Memory B cell (primary cell): ENCODE results near the gene ARHGAP25.
A peak's percentile ranks its signal among the peaks of the same experiment; 100 is the strongest.

Experiments used
- ATAC-seq: fragments of 150-1000 bp; cut with Tn5 transposase; 2 replicates; pipeline ENCODE4 v1.10.0; 2021; ENCODE audit warnings: low read depth, mild to moderate bottlenecking, moderate library complexity
- DNase-seq, 2 donors: peaks; one replicate each; pipeline ENCODE4 v3.0.0; 2022; ENCODE audit warnings: low spot score in 2 of 2
- H3K27ac Mint-ChIP-seq: one replicate; pipeline ENCODE4 v1.8.0; 2022; ENCODE audit warnings: mild to moderate bottlenecking, moderate library complexity, mixed read lengths
- H3K27me3 Mint-ChIP-seq: one replicate; pipeline ENCODE4 v1.8.0; 2022; ENCODE audit warnings: mixed read lengths
- H3K36me3 Mint-ChIP-seq: one replicate; pipeline ENCODE4 v1.8.0; 2022; ENCODE audit warnings: mild to moderate bottlenecking, mixed read lengths
- H3K4me1 Mint-ChIP-seq: one replicate; pipeline ENCODE4 v1.8.0; 2022; ENCODE audit warnings: mixed read lengths
- H3K4me3 Mint-ChIP-seq: one replicate; pipeline ENCODE4 v1.8.0; 2022; ENCODE audit warnings: mild to moderate bottlenecking, moderate library complexity, mixed read lengths
- H3K9me3 Mint-ChIP-seq: one replicate; pipeline ENCODE4 v1.8.0; 2022; ENCODE audit warnings: mixed read lengths

The ARHGAP25 gene

GRCh38 chr2:68756178-68756577 lies 21.6 kb downstream of the ARHGAP25 start:
- ATAC-seq = no peak
- Mint-ChIP-seq H3K27me3 (no peaks in the 10 kb centered on the region), H3K9me3 (peaks cover 8% of the 10 kb centered on the region), H3K36me3 (peaks cover 32% of the 10 kb centered on the region), H3K27ac (peak overlapping the region; percentile 74), H3K4me3 (no peak overlapping the region), H3K4me1 (peaks cover 48% of the 10 kb centered on the region)
- DNase-seq = peak in 1 of 2 donors; percentile 8

GRCh38 chr2:68757081-68757480 lies 22.5 kb downstream of the ARHGAP25 start:
- no peak for ATAC-seq
- H3K4me3 Mint-ChIP-seq = no peak overlapping the region
- peaks cover 47% of the 10 kb centered on the region for H3K4me1 Mint-ChIP-seq
- no peak for DNase-seq
- H3K36me3 Mint-ChIP-seq = peaks cover 32% of the 10 kb centered on the region
- H3K27me3 Mint-ChIP-seq = no peaks in the 10 kb centered on the region
- H3K9me3 Mint-ChIP-seq = peaks cover 8% of the 10 kb centered on the region
- H3K27ac Mint-ChIP-seq = peak overlapping the region; percentile 74

DNA sequence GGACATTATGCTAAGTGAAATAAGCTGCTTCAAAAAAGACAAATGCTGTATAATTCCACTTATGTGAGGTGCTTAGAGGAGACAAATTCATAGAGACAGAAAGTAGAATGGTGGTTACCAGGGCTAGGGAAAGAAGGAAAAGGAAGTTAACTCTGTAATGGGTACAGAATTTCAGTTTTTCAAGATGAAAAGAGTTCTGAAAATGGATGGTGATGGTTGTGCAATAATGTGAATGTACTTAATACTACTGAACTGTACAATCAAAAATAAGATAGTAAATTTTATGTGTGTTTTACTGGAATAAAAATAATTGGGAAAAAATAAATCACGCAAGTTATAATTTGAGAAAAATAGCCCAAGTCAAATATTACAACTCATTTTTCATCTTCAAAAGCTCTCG lies 27.5 kb downstream of the ARHGAP25 start:
- ATAC-seq = no peak
- Mint-ChIP-seq H3K27me3 (no peaks in the 10 kb centered on the region), H3K27ac (peak overlapping the region; percentile 92), H3K9me3 (no peaks in the 10 kb centered on the region), H3K36me3 (peaks cover 10% of the 10 kb centered on the region), H3K4me3 (peak overlapping the region; percentile 67), H3K4me1 (peaks cover 60% of the 10 kb centered on the region)
- no peak for DNase-seq

DNA sequence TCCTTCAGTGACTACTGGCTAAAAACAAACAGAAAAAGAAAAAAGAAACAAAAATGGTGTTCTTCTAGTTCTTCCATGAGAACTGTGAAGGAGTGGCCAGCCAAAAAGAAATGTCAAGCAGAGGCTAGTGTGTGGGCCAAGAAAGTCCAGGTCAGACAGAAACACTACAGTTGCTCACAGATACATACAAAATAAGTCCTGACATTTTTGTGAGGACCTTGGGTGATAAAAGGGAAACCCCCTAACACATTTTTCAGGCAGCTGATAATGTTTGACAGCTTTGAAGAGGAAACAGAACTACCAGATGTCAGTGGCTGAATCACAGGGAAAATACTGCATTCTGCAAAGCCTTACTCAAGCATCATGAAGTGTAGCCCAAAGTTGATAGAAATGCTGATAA lies 28.1 kb downstream of the ARHGAP25 start:
- peaks cover 8% of the 10 kb centered on the region for H3K36me3 Mint-ChIP-seq
- no peaks in the 10 kb centered on the region for H3K9me3 Mint-ChIP-seq
- ATAC-seq (peak; percentile 69), DNase-seq (peak; percentile 21 to 57)
- no peaks in the 10 kb centered on the region for H3K27me3 Mint-ChIP-seq
- H3K4me1 Mint-ChIP-seq = peaks cover 66% of the 10 kb centered on the region
- H3K4me3 Mint-ChIP-seq = peak overlapping the region; percentile 45
- H3K27ac Mint-ChIP-seq = peak overlapping the region; percentile 92

DNA sequence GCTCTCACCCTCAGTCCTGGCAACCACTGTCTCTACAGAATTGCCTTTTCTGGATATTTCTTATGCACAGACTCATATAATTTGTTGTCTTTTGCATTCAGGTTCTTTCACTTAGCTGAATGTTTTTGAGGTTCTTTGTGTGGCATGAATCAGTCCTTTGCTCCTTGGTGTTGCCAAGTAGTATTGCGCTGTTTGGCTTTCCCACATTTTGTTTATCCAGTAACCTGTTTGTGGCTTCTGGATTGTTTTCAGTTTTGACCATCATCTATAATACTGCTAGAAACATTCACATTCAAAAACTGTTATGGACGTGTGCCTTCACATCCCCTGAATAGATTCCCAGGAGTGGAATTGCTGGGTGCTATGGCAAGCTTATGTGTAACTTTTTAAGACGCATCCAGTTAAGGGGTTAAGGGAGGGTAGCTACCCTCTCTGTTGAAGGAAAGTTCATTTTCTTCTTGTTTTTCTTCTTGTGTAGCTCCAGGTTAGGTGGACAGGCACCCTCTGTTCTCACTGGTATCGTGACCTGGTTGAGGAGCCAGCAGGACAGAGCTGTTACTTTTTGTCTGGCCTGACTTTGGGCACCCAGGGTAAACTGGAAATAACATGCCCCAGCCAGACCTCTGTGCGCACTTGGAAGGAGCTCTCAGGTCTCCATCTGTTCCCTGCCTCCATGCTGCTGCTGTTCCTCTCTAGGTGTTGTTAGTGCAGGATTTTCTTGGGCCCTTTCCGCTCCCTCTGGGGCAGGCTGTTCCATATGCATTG lies 29.6 kb downstream of the ARHGAP25 start:
- Mint-ChIP-seq H3K9me3 (no peaks in the 10 kb centered on the region), H3K27me3 (no peaks in the 10 kb centered on the region), H3K4me1 (peaks cover 69% of the 10 kb centered on the region), H3K27ac (peak overlapping the region; percentile 96), H3K4me3 (peak overlapping the region; percentile 86), H3K36me3 (peaks cover 2% of the 10 kb centered on the region)
- DNase-seq = no peak
- ATAC-seq = no peak

- peak overlapping the region; percentile 96 for H3K27ac Mint-ChIP-seq
- peaks cover 71% of the 10 kb centered on the region for H3K4me1 Mint-ChIP-seq
- no peaks in the 10 kb centered on the region for H3K27me3 Mint-ChIP-seq
- H3K4me3 Mint-ChIP-seq = peak overlapping the region; percentile 86
- H3K9me3 Mint-ChIP-seq = no peaks in the 10 kb centered on the region
- peaks cover 2% of the 10 kb centered on the region for H3K36me3 Mint-ChIP-seq
- ATAC-seq = no peak
- DNase-seq = no peak
Measured at GRCh38 chr2:68764806-68765311, 30.2 kb downstream of the ARHGAP25 start.

- peaks cover under 1% of the 10 kb centered on the region for H3K36me3 Mint-ChIP-seq
- ATAC-seq = no peak
- peaks cover 75% of the 10 kb centered on the region for H3K4me1 Mint-ChIP-seq
- DNase-seq = no peak
- peak overlapping the region; percentile 52 for H3K4me3 Mint-ChIP-seq
- no peaks in the 10 kb centered on the region for H3K9me3 Mint-ChIP-seq
- peak overlapping the region; percentile 96 for H3K27ac Mint-ChIP-seq
- H3K27me3 Mint-ChIP-seq = no peaks in the 10 kb centered on the region
Measured at GRCh38 chr2:68765739-68766375, 31.2 kb downstream of the ARHGAP25 start.

DNA sequence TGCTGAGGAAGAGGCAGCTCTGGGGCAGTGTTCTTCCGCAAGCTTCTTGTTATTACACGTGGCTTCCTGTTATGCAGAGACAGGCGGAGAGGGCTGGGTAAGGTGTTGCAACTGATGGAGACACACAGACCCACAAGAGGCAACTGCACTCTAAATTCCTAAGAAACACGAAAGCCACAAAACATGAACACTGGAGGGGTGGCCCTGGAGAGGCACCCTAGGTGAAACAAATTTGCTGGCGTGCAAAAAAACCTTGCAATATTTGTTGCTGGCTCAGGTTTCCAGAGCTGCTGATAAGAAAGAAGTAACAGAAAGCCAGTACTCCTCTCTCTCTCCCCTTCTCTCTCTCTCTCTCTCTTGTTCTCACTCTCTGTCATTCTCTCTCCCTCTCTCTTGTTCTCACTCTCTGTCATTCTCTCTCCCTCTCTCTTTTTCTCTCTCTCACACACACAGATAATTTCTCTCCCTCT lies 31.8 kb downstream of the ARHGAP25 start:
- Mint-ChIP-seq H3K9me3 (no peaks in the 10 kb centered on the region), H3K27ac (peak overlapping the region; percentile 96), H3K27me3 (no peaks in the 10 kb centered on the region), H3K4me3 (peak overlapping the region; percentile 52), H3K36me3 (no peaks in the 10 kb centered on the region), H3K4me1 (peaks cover 75% of the 10 kb centered on the region)
- DNase-seq (no peak), ATAC-seq (peak; percentile 52)

- no peaks in the 10 kb centered on the region for H3K36me3 Mint-ChIP-seq
Measured at GRCh38 chr2:68767031-68767961, 32.7 kb downstream of the ARHGAP25 start.

GRCh38 chr2:68767996-68768395 lies 33.4 kb downstream of the ARHGAP25 start:
- peak overlapping the region; percentile 96 for H3K27ac Mint-ChIP-seq
- H3K9me3 Mint-ChIP-seq = no peaks in the 10 kb centered on the region
- DNase-seq (no peak), ATAC-seq (no peak)
- H3K4me3 Mint-ChIP-seq = peak overlapping the region; percentile 52
- H3K27me3 Mint-ChIP-seq = no peaks in the 10 kb centered on the region
- peaks cover 78% of the 10 kb centered on the region for H3K4me1 Mint-ChIP-seq
- H3K36me3 Mint-ChIP-seq = no peaks in the 10 kb centered on the region

More at GRCh38 chr2:68767031-68767961, 32.7 kb downstream of the ARHGAP25 start:
- DNase-seq = no peak
- peak; percentile 49 for ATAC-seq
- Mint-ChIP-seq H3K9me3 (no peaks in the 10 kb centered on the region), H3K4me3 (peak overlapping the region; percentile 52), H3K4me1 (peaks cover 78% of the 10 kb centered on the region), H3K27ac (peak overlapping the region; percentile 96), H3K27me3 (no peaks in the 10 kb centered on the region)

DNA sequence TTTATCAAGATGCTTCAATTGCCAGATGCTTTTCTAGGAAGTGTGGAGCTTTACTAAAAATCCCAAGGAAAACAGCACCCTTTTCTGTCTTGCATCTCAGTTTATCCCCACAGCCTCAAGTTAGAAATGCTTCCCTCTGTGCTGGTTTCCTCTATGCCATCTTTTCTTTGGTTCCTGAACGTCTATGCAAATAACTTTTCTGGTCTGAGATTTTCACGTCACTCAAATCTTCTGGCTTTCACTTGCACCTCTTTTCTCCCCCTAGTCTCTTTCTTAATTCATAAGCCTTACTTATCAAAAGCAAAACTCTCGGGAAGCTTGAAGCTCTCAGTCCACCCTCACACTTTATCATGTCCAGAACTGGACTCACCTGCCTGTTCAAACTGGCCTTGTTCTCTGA lies 33.9 kb downstream of the ARHGAP25 start:
- Mint-ChIP-seq H3K4me3 (peak overlapping the region; percentile 77), H3K36me3 (no peaks in the 10 kb centered on the region), H3K27ac (peak overlapping the region; percentile 96), H3K27me3 (no peaks in the 10 kb centered on the region), H3K9me3 (no peaks in the 10 kb centered on the region), H3K4me1 (peaks cover 80% of the 10 kb centered on the region)
- DNase-seq = no peak
- peak; percentile 36 for ATAC-seq

GRCh38 chr2:68768951-68769350 lies 34.3 kb downstream of the ARHGAP25 start:
- peak overlapping the region; percentile 77 for H3K4me3 Mint-ChIP-seq
- H3K9me3 Mint-ChIP-seq = no peaks in the 10 kb centered on the region
- ATAC-seq = no peak
- H3K36me3 Mint-ChIP-seq = no peaks in the 10 kb centered on the region
- no peak for DNase-seq
- H3K27me3 Mint-ChIP-seq = no peaks in the 10 kb centered on the region
- peak overlapping the region; percentile 96 for H3K27ac Mint-ChIP-seq
- H3K4me1 Mint-ChIP-seq = peaks cover 85% of the 10 kb centered on the region

- H3K27me3 Mint-ChIP-seq = no peaks in the 10 kb centered on the region
- H3K4me1 Mint-ChIP-seq = peaks cover 83% of the 10 kb centered on the region
- peak overlapping the region; percentile 96 for H3K27ac Mint-ChIP-seq
- ATAC-seq = no peak
- no peaks in the 10 kb centered on the region for H3K9me3 Mint-ChIP-seq
- H3K4me3 Mint-ChIP-seq = peak overlapping the region; percentile 77
- no peaks in the 10 kb centered on the region for H3K36me3 Mint-ChIP-seq
- no peak for DNase-seq
Measured at GRCh38 chr2:68769586-68770270, 35.1 kb downstream of the ARHGAP25 start.
